Endometrial microvascular endothelial cells (primary cell): ENCODE measurements around the gene LTB4R. TPM values are rescaled to one million over a fixed set of nuclear protein-coding genes. Genes with fewer than 3 reads are reported as not detected.
"Not testable (repeated sequence)": the region's sequence is repeated elsewhere in the genome, so short reads cannot be mapped to it uniquely, and the experiment has no call there.

Source experiments
- in situ Hi-C: cut with HindIII; loops from 2 replicates; pipeline ENCODE4 v1.10.0; 2017; ENCODE audit warnings: low sequenced_read_pairs, low pct_unique_long_range_greater_than_20kb; ENCODE audit errors: inconsistent ontology term
- total RNA-seq: library from RNA; depleted of rRNA; stranded (reverse); fragments of >200 nt; gene quantifications from one replicate; pipeline ENCODE4 v1.2.3, GENCODE V29; 2015; ENCODE audit errors: inconsistent ontology term

Gene LTB4R
- total RNA-seq, 1 donor from 2014 or later = 22.6 TPM

- in situ Hi-C loops = no loop called here
Measured at GRCh38 chr14:24332268-24332993, 21.1 kb downstream of the LTB4R start.

- in situ Hi-C loops = no loop called here
Measured at GRCh38 chr14:24334431-24335291, 23.4 kb downstream of the LTB4R start, which contains the start of gene ADCY4. Gene ADCY4 (minus strand): TSS chr14:24335071. CDS start chr14:24334652, 419 bp downstream.

- in situ Hi-C loops = no loop called here
Measured at GRCh38 chr14:24335461-24336171, 24.3 kb downstream of the LTB4R start.

- in situ Hi-C loops = no loop called here
Measured at GRCh38 chr14:24337144-24337823, 26.0 kb downstream of the LTB4R start.

GRCh38 chr14:24337824-24338175 is 26.5 kb downstream of the LTB4R start:
- in situ Hi-C loops = no loop called here

- in situ Hi-C loops = no loop called here
Measured at GRCh38 chr14:24338843-24339242, 27.5 kb downstream of the LTB4R start.

- in situ Hi-C loops = no loop called here
Measured at GRCh38 chr14:24339284-24340151, 28.2 kb downstream of the LTB4R start, which contains the start of gene RIPK3. Gene RIPK3 (minus strand): TSS chr14:24339991. CDS start chr14:24339826, 165 bp downstream.

GRCh38 chr14:24340606-24341005 is 29.3 kb downstream of the LTB4R start:
- in situ Hi-C loops = no loop called here

GRCh38 chr14:24342889-24343288 is 31.6 kb downstream of the LTB4R start:
- in situ Hi-C loops = no loop called here

GRCh38 chr14:24343795-24344660 is 32.7 kb downstream of the LTB4R start:
- in situ Hi-C loops = no loop called here

- in situ Hi-C loops = no loop called here
Measured at GRCh38 chr14:24347134-24347533, 35.8 kb downstream of the LTB4R start.

- in situ Hi-C loops = no loop called here
Measured at GRCh38 chr14:24348186-24348585, 36.9 kb downstream of the LTB4R start.

GRCh38 chr14:24349742-24350141 is 38.4 kb downstream of the LTB4R start:
- in situ Hi-C loops = no loop called here

- in situ Hi-C loops = no loop called here
Measured at GRCh38 chr14:24351517-24351916, 40.2 kb downstream of the LTB4R start.

- in situ Hi-C loops = no loop called here
Measured at GRCh38 chr14:24353559-24354481, 42.5 kb downstream of the LTB4R start.

- in situ Hi-C loops = not testable (repeated sequence)
Measured at GRCh38 chr14:24354482-24354825, 43.2 kb downstream of the LTB4R start.
